Tibial artery (tissue), 4 donors: Measurements from ENCODE around the gene BABAM1.

Source experiments
- DNase-seq, 2 donors: peaks; one replicate each; pipeline ENCODE4 v3.0.0-alpha.2; 2019
- H3K27ac ChIP-seq, 2 donors: fragments of 200-600 bp; sonication (generic) in 1 of 2; 1 replicate in 1 of 2; 2 replicates in 1 of 2; pipeline ENCODE4 v1.5.1; 2018 to 2019; ENCODE audit warnings: mild to moderate bottlenecking in 1 of 2
- H3K27me3 ChIP-seq, 2 donors: fragments of 200-600 bp; sonication (generic) in 1 of 2; one replicate each; pipeline versions ENCODE4 v1.5.1 to v1.6.0; 2016 to 2019
- H3K36me3 ChIP-seq, 3 donors: fragments of 200-600 bp; sonication (generic) in 2 of 3; one replicate each; pipeline ENCODE4 v1.5.1; 2016 to 2019; ENCODE audit warnings: mild to moderate bottlenecking in 2 of 3
- H3K4me1 ChIP-seq, 4 donors: fragments of 200-600 bp; sonication (generic) in 2 of 4; 1 replicate in 3 of 4; 2 replicates in 1 of 4; pipeline ENCODE4 v1.5.1; 2016 to 2019
- H3K4me3 ChIP-seq, 2 donors: fragments of 200-600 bp; sonication (generic) in 1 of 2; 1 replicate in 1 of 2; 2 replicates in 1 of 2; pipeline ENCODE4 v1.5.1; 2018 to 2019; ENCODE audit warnings: mild to moderate bottlenecking in 2 of 2
- H3K9me3 ChIP-seq, 3 donors: fragments of 200-600 bp; sonication (generic) in 1 of 3; one replicate each; pipeline ENCODE4 v1.5.1; 2016 to 2019
- intact Hi-C: fragments of 100-400 bp; cut with DNase I; formaldehyde crosslinking; loops from one replicate; pipeline ENCODE4 v1.15.0; 2023; ENCODE audit warnings: low total_unique reads
- TF ChIP-seq, protein P1 (sequence below), 2 experiments: fragments of 200-600 bp in 1 of 2; fragments of 450-650 bp in 1 of 2; IDR thresholded peaks; one replicate each; pipeline ENCODE4 v1.5.1; 2017 to 2019; ENCODE audit warnings: antibody characterized with exemption in 2 of 2, mild to moderate bottlenecking in 1 of 2, moderate library complexity in 1 of 2

The BABAM1 gene

DNA sequence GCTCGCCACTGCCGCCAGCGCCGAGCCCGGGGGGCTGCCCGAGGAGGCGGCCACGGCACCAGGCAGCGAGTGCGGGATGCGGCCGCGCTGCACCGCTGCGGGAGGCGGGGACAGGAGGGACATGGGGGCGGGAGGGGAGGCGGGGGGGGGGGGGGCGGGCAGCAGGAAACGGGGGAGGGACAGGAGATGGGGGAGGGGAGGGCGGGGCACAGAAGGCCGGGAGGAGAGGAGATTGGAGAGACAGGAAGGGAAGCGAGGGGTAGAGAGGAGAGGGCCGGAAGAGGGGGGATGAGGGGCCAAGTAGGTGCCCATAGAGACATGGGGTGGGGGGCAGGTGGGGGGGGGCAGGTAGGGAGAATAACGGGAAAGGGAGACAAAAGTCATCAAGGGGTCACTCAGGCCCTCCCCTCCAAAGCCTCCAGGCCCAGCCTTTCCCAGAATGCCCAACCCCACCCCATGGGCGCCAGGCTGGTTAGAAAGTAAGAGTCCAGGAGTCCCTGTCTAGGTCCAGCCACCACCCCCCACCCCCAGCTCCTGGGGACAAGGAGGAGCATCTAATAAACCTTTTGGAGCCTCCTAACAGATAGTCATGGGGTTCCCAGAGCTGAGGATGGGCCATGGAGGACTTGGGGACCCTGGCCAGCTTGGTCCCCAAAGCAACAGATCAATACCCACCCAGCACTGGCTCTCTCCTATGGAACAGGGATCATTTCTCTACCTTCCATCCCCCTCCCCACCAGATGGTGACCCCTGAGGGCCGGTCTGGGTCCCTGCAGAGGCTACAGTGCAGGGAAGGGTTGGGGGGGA lies 31.1 kb upstream of the BABAM1 start:
- TF ChIP-seq, protein P1, sequence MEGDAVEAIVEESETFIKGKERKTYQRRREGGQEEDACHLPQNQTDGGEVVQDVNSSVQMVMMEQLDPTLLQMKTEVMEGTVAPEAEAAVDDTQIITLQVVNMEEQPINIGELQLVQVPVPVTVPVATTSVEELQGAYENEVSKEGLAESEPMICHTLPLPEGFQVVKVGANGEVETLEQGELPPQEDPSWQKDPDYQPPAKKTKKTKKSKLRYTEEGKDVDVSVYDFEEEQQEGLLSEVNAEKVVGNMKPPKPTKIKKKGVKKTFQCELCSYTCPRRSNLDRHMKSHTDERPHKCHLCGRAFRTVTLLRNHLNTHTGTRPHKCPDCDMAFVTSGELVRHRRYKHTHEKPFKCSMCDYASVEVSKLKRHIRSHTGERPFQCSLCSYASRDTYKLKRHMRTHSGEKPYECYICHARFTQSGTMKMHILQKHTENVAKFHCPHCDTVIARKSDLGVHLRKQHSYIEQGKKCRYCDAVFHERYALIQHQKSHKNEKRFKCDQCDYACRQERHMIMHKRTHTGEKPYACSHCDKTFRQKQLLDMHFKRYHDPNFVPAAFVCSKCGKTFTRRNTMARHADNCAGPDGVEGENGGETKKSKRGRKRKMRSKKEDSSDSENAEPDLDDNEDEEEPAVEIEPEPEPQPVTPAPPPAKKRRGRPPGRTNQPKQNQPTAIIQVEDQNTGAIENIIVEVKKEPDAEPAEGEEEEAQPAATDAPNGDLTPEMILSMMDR (IDR thresholded peaks at IDR 0.05) = no peak
- no peaks in the 10 kb centered on the region for H3K9me3 ChIP-seq
- peak overlapping the region; percentile 63 to 82 for H3K27ac ChIP-seq
- peak overlapping the region; percentile 48 to 70 for H3K4me3 ChIP-seq
- peaks cover 0 to 32% (median 21%) of the 10 kb centered on the region in 4 donors for H3K4me1 ChIP-seq
- intact Hi-C loops = loop anchor here (10.0 kb wide), 2 partner anchors 161 to 619 kb away; partner anchors contain the start of genes HAUS8, MYO9B and RPL18A
- peaks cover 0 to 69% (median 23%) of the 10 kb centered on the region in 3 donors for H3K36me3 ChIP-seq
- DNase-seq = no peak
- H3K27me3 ChIP-seq = no peaks in the 10 kb centered on the region

DNA sequence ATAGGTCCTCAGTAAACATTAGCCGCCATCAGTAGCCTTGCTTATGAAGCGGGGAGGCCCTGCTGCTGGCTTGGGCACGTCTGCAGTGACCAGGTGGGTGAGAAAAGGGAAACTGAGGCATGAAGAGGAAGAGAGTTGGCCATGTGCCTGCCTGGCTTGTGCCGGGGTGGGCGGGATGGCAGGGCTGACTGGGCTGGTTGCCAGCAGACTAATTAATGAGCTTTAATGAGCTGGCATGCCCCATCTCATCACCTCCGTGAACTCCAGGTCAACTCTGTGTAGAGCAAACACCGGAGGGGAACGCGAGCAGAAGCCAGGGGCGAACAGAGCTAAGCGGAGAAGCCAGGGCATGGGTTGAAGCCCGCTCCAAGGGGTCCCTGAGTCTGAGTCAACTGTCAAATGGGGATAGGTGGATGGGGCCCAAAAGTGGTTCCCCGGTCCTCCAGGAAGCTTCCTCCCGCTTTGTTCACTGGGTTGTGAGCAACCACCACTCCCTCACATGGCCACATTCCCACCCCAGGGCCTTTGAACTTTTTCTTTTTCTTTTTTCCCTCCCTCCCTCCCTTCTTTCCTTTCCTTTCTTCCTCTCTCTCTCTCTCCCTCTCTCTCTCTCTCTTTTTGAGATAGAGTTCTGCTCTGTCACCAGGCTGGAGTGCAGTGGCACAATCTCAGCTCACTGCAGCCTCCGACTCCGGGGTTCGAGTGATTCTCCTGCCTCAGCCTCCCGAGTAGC lies 30.3 kb upstream of the BABAM1 start:
- no peak for DNase-seq
- Histone ChIP-seq H3K27ac (peak overlapping the region in 1 of 2 donors; percentile 82), H3K9me3 (no peaks in the 10 kb centered on the region), H3K4me3 (no peak overlapping the region), H3K27me3 (no peaks in the 10 kb centered on the region), H3K4me1 (peaks cover 0 to 40% (median 29%) of the 10 kb centered on the region in 4 donors), H3K36me3 (peaks cover 0 to 61% (median 18%) of the 10 kb centered on the region in 3 donors)
- intact Hi-C loops = loop anchor here (10.0 kb wide), 2 partner anchors 162 to 618 kb away; partner anchors contain the start of genes HAUS8, MYO9B and RPL18A
- TF ChIP-seq, protein P1 (IDR thresholded peaks at IDR 0.05) = no peak

DNA sequence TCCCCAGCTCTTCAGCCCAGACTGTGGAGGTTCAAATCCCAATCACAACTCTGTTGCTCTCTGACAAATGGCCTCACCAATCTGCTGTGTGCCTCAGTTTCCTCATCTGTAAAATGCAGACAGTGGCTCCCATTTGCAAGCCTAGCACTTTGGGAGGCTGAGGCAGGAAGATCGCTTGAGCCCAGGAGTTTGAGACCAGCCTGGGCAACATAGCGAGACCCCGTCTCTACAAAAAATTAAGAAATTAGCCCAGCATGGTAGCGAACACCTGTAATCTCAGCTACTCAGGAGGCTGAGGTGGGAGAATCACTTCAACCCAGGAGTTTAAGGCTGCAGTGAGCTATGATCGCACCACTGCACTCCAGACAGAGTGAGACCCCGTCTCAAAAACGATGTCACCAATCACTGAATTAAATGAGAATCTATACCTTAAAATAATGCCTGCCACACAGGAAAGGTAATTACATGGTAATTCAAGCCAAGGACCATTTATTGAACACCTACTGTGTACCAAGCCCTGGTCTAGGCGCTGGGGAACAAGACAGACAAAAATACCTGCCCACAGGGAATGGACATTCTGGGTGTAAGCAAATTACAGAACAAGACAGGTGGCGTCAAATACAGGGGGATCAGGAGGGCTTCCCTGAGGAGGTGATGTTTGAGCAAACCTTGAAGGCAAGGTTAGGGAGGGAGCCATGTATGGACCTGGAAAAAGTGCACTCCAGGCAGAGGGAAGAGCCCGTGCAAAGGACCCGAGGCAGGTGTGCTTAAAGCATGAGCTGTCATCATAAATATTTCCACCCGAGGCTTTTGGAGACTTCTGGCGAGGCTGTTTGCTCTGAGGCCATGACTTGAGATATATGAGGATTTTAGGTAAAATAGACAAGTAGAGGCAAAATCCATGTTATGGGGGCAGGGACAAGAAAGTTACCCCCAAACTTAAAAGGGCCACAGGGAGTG lies 29.2 kb upstream of the BABAM1 start:
- H3K4me1 ChIP-seq = peaks cover 0 to 51% (median 39%) of the 10 kb centered on the region in 4 donors

GRCh38 chr19:17240062-17240752 lies 27.0 kb upstream of the BABAM1 start:
- intact Hi-C loops = no loop called here
- H3K27me3 ChIP-seq = no peaks in the 10 kb centered on the region
- no peak overlapping the region for H3K27ac ChIP-seq
- peaks cover 0 to 39% (median 4%) of the 10 kb centered on the region in 3 donors for H3K36me3 ChIP-seq
- DNase-seq = no peak
- H3K4me3 ChIP-seq = no peak overlapping the region
- H3K9me3 ChIP-seq = no peaks in the 10 kb centered on the region
- H3K4me1 ChIP-seq = peaks cover 0 to 49% (median 42%) of the 10 kb centered on the region in 4 donors
- TF ChIP-seq, protein P1 (IDR thresholded peaks at IDR 0.05) = no peak

More for the DNA sequence above, 29.2 kb upstream of the BABAM1 start:
- TF ChIP-seq, protein P1 (IDR thresholded peaks at IDR 0.05) = no peak
- no peaks in the 10 kb centered on the region for H3K27me3 ChIP-seq
- peaks cover 0 to 50% (median 8%) of the 10 kb centered on the region in 3 donors for H3K36me3 ChIP-seq
- no peak overlapping the region for H3K4me3 ChIP-seq
- no peak for DNase-seq
- H3K27ac ChIP-seq = no peak overlapping the region
- intact Hi-C loops = loop anchor here (10.0 kb wide), 2 partner anchors 163 to 617 kb away; partner anchors contain the start of genes HAUS8, MYO9B and RPL18A
- H3K9me3 ChIP-seq = no peaks in the 10 kb centered on the region
